Glutamatergic neuron (in vitro differentiated cells): Measurements from ENCODE around the gene YIPF3. TPM values are rescaled to one million over a fixed set of nuclear protein-coding genes. Genes with fewer than 3 reads are reported as not detected.

Experiments used
- DNase-seq: peaks from one replicate; pipeline ENCODE4 v3.0.0; 2022
- H3K27ac Mint-ChIP-seq: one replicate; pipeline ENCODE4 v1.8.0; 2020; ENCODE audit warnings: mild to moderate bottlenecking, mixed read lengths, inconsistent platforms; ENCODE audit not compliant: unreplicated experiment
- H3K27me3 Mint-ChIP-seq: one replicate; pipeline ENCODE4 v1.8.0; 2020; ENCODE audit warnings: mild to moderate bottlenecking, moderate library complexity, mixed read lengths, inconsistent platforms; ENCODE audit not compliant: unreplicated experiment
- H3K36me3 Mint-ChIP-seq: one replicate; pipeline ENCODE4 v1.8.0; 2020; ENCODE audit warnings: mild to moderate bottlenecking, mixed read lengths, inconsistent platforms; ENCODE audit not compliant: unreplicated experiment
- H3K4me1 Mint-ChIP-seq: one replicate; pipeline ENCODE4 v1.8.0; 2020; ENCODE audit warnings: mild to moderate bottlenecking, low read depth, mixed read lengths, inconsistent platforms; ENCODE audit not compliant: unreplicated experiment
- H3K4me3 Mint-ChIP-seq: one replicate; pipeline ENCODE4 v1.8.0; 2020; ENCODE audit warnings: mild to moderate bottlenecking, mixed read lengths, inconsistent platforms; ENCODE audit not compliant: unreplicated experiment
- H3K9me3 Mint-ChIP-seq: one replicate; pipeline ENCODE4 v1.8.0; 2020; ENCODE audit warnings: mild to moderate bottlenecking, moderate library complexity, mixed read lengths, inconsistent platforms; ENCODE audit not compliant: unreplicated experiment
- CTCF ChIP-seq: fragments of 200-600 bp; sonication (generic); IDR thresholded peaks from one replicate; pipeline ENCODE4 v1.5.0; 2021; ENCODE audit not compliant: partially characterized antibody, unreplicated experiment
- total RNA-seq: library from RNA; stranded (reverse); fragmentation: NEBNext Ultra II Directional; extraction: Animal tissue kit (Norgen Biotek cat#: 25700); gene quantifications from one replicate; pipeline ENCODE4 v1.2.1, GENCODE V29; 2021; ENCODE audit not compliant: unreplicated experiment

Gene YIPF3
- total RNA-seq, 1 donor from 2014 or later, result 198 TPM

DNA sequence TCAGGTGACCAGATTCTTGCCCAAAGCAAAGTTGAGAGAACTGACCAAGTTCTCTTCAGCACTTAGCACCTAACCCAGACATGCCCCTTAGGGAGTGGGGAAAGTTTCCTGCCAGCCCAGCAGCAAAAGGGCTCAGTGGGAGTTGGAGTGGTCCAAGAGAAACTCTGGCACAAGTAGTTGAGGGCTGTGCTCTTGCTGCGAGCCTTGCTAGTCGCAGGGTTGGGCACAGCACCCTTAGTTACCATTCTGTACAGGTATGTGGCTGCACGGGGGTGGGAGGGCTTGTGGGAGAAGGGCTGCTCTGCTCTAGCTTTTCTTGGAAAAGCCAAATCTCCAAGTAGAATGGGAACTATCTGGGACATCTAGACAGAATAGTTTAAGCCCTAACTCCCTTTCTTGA, 6.6 kb upstream of the YIPF3 start:
- Mint-ChIP-seq H3K4me3 (no peak overlapping the region), H3K27ac (no peak overlapping the region), H3K36me3 (no peaks in the 10 kb centered on the region), H3K4me1 (no peaks in the 10 kb centered on the region), H3K27me3 (no peaks in the 10 kb centered on the region), H3K9me3 (peaks cover 1% of the 10 kb centered on the region)
- DNase-seq, result no peak
- TF ChIP-seq CTCF, result no peak

DNA sequence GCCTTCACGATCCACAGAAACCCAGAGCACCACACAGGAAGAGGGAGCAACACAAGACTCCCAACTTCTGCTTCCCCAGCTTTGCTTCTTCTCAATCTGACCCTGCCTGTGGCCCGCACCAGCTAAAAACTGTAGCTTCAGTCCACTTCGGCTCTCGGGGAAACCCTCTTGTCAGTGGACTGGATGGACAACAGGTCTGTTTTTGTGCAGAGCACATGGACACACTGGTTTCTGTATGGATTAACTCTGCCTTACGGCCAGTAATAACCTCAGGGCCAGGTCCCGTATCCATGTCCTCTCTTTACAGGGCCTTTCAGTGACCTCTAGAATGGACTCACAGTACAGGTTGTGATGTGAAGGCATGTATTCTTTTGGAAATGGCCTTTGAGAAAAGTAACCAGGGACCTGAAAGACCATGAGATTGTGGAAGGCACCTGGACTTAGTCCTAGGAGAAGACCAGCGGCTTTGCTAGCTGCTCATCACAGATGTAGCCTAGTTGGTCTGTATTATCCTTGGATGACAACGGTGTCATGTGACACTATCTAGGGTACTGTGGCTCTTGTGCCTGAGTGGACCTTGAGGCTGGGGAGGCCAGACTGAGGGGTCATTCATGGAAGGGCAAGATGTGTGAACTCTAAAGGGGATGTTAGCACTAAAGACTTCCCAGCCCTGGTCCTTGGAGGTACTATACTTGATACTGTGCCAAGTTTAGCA, 6.0 kb upstream of the YIPF3 start:
- DNase-seq, result no peak
- no peak overlapping the region for H3K27ac Mint-ChIP-seq
- no peaks in the 10 kb centered on the region for H3K27me3 Mint-ChIP-seq
- no peaks in the 10 kb centered on the region for H3K36me3 Mint-ChIP-seq
- no peak overlapping the region for H3K4me3 Mint-ChIP-seq
- TF ChIP-seq CTCF, result no peak
- H3K9me3 Mint-ChIP-seq, result peaks cover 1% of the 10 kb centered on the region
- no peaks in the 10 kb centered on the region for H3K4me1 Mint-ChIP-seq

DNA sequence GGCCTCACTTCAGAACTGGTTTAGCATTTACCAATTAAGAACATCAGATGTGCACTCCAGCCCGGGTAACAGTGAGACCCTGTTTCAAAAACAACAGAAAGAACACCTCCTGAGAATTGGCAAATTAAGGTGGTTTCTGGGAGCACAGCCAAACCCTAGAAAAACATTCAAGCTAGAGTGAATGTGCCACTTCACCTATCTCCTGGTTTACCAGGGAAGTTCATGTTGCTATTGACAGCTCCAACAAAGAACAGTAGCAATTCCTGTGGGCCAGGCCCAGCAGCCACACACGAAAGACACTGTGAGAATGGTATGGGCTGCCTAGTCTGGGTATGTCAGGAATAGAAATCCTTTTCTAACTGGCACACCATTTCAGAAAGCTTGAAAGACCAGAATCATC, 5.1 kb upstream of the YIPF3 start:
- no peak overlapping the region for H3K27ac Mint-ChIP-seq
- H3K27me3 Mint-ChIP-seq, result no peaks in the 10 kb centered on the region
- no peaks in the 10 kb centered on the region for H3K36me3 Mint-ChIP-seq
- H3K4me1 Mint-ChIP-seq, result no peaks in the 10 kb centered on the region
- DNase-seq, result no peak
- no peak for TF ChIP-seq CTCF
- no peak overlapping the region for H3K4me3 Mint-ChIP-seq
- peaks cover 1% of the 10 kb centered on the region for H3K9me3 Mint-ChIP-seq

GRCh38 chr6:43520097-43520496, 3.4 kb upstream of the YIPF3 start:
- DNase-seq, result no peak
- H3K4me1 Mint-ChIP-seq, result peaks cover 5% of the 10 kb centered on the region
- TF ChIP-seq CTCF, result no peak
- H3K36me3 Mint-ChIP-seq, result peaks cover 3% of the 10 kb centered on the region
- H3K4me3 Mint-ChIP-seq, result no peak overlapping the region
- H3K9me3 Mint-ChIP-seq, result peaks cover 3% of the 10 kb centered on the region
- H3K27ac Mint-ChIP-seq, result no peak overlapping the region
- H3K27me3 Mint-ChIP-seq, result peaks cover 5% of the 10 kb centered on the region

DNA sequence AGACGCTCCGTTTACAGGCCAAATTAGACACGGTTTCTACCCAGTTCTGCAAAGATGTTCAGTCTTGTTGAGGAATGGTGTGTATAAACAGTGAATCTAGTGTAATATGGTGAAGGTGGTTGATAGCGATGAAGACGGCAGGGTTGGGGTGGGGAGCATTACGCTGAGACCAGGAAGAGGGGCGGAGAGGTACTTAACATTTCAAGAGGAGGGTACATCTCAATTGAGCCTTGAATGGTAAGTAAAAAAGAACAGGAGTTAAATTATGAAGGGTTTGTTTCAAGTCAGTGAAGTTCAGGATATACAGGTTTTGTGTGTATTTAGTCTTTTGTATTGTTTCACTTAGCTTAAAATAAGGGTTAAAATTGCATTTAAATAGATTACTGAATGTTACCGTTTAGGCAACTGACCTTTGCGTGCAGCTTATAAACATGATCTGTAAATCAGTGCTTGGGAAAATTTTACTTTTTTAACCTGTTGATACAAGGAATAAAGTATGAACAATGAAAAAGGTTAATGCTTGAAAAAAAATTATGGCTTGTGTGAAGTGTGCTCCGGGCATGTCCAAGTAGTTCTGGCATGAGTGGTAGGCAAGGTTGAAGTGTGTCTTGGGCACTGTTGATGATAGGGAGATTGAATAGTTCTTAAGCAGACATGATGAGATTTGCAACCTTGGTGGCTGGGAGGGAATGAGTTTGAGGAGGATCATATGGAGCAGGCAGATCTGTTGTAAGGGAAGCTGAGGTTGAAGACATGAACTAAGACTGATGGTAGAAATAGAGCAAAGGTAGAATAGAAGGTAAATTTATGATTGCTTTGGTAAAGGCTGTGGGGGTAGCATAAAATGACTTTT, 1.0 kb upstream of the YIPF3 start:
- Mint-ChIP-seq H3K4me1 (peaks cover 12% of the 10 kb centered on the region), H3K36me3 (peaks cover 4% of the 10 kb centered on the region), H3K4me3 (no peak overlapping the region), H3K9me3 (peaks cover 2% of the 10 kb centered on the region), H3K27ac (no peak overlapping the region), H3K27me3 (peaks cover 5% of the 10 kb centered on the region)
- no peak for DNase-seq
- no peak for TF ChIP-seq CTCF
